ES-I3 (cell line): ENCODE results near the gene ARID5B.

Experiments
- H3K36me3 ChIP-seq: 2 replicates; pipeline ENCODE4 v1.6.1; 2013; ENCODE audit warnings: mild to moderate bottlenecking, low read length, control low read depth, moderate library complexity; ENCODE audit not compliant: insufficient read depth
- H3K4me1 ChIP-seq: 2 replicates; pipeline ENCODE4 v1.6.1; 2013; ENCODE audit warnings: mild to moderate bottlenecking, control low read depth, low read length; ENCODE audit not compliant: insufficient read depth
- H3K9ac ChIP-seq: 2 replicates; pipeline ENCODE4 v1.6.1; 2013; ENCODE audit warnings: low read depth, mild to moderate bottlenecking, low read length, moderate library complexity
- H3K9me3 ChIP-seq: 2 replicates; pipeline ENCODE4 v1.6.1; 2013; ENCODE audit warnings: mild to moderate bottlenecking, low read length, moderate library complexity; ENCODE audit not compliant: control insufficient read depth, insufficient read depth

ARID5B gene

GRCh38 chr10:61931620-61932332 lies 30.3 kb downstream of the ARID5B start:
- Histone ChIP-seq H3K9me3 (no peaks in the 10 kb centered on the region), H3K36me3 (no peaks in the 10 kb centered on the region), H3K4me1 (no peaks in the 10 kb centered on the region; the same call in 1 of the 2 replicates), H3K9ac (no peak overlapping the region)

- Histone ChIP-seq H3K9ac (no peak overlapping the region), H3K36me3 (no peaks in the 10 kb centered on the region), H3K9me3 (no peaks in the 10 kb centered on the region), H3K4me1 (no peaks in the 10 kb centered on the region; the same call in 1 of the 2 replicates)
These were observed 32.5 kb downstream of the ARID5B start for GRCh38 chr10:61933859-61934555.

- H3K4me1 ChIP-seq: no peaks in the 10 kb centered on the region; the same call in 1 of the 2 replicates
- H3K9ac ChIP-seq: no peak overlapping the region
- no peaks in the 10 kb centered on the region for H3K36me3 ChIP-seq
- H3K9me3 ChIP-seq: no peaks in the 10 kb centered on the region
These were observed 33.6 kb downstream of the ARID5B start for GRCh38 chr10:61935077-61935476.

- Histone ChIP-seq H3K4me1 (no peaks in the 10 kb centered on the region; the same call in 1 of the 2 replicates), H3K9me3 (no peaks in the 10 kb centered on the region), H3K9ac (no peak overlapping the region), H3K36me3 (no peaks in the 10 kb centered on the region)
These were observed 35.3 kb downstream of the ARID5B start for GRCh38 chr10:61936770-61937169.

- Histone ChIP-seq H3K9me3 (no peaks in the 10 kb centered on the region), H3K9ac (no peak overlapping the region), H3K4me1 (no peaks in the 10 kb centered on the region; the same call in 1 of the 2 replicates), H3K36me3 (no peaks in the 10 kb centered on the region)
These were observed 36.3 kb downstream of the ARID5B start for GRCh38 chr10:61937631-61938351.

- Histone ChIP-seq H3K4me1 (no peaks in the 10 kb centered on the region), H3K9me3 (no peaks in the 10 kb centered on the region), H3K36me3 (no peaks in the 10 kb centered on the region), H3K9ac (no peak overlapping the region)
These were observed 38.4 kb downstream of the ARID5B start for GRCh38 chr10:61939902-61940301.

- H3K9ac ChIP-seq: no peak overlapping the region
- no peaks in the 10 kb centered on the region for H3K36me3 ChIP-seq
- H3K4me1 ChIP-seq: no peaks in the 10 kb centered on the region
- no peaks in the 10 kb centered on the region for H3K9me3 ChIP-seq
These were observed 39.7 kb downstream of the ARID5B start for GRCh38 chr10:61941202-61941681.

GRCh38 chr10:61942604-61943461 lies 41.3 kb downstream of the ARID5B start:
- no peaks in the 10 kb centered on the region for H3K36me3 ChIP-seq
- H3K9me3 ChIP-seq: no peaks in the 10 kb centered on the region
- no peaks in the 10 kb centered on the region for H3K4me1 ChIP-seq
- no peak overlapping the region for H3K9ac ChIP-seq

- Histone ChIP-seq H3K9me3 (no peaks in the 10 kb centered on the region), H3K9ac (no peak overlapping the region), H3K36me3 (no peaks in the 10 kb centered on the region), H3K4me1 (no peaks in the 10 kb centered on the region)
These were observed 42.3 kb downstream of the ARID5B start for GRCh38 chr10:61943674-61944378.

GRCh38 chr10:61944410-61945147 lies 43.1 kb downstream of the ARID5B start:
- H3K36me3 ChIP-seq: no peaks in the 10 kb centered on the region
- no peak overlapping the region for H3K9ac ChIP-seq
- no peaks in the 10 kb centered on the region for H3K9me3 ChIP-seq
- H3K4me1 ChIP-seq: no peaks in the 10 kb centered on the region

GRCh38 chr10:61949687-61950086 lies 48.2 kb downstream of the ARID5B start:
- no peaks in the 10 kb centered on the region for H3K36me3 ChIP-seq
- H3K9ac ChIP-seq: no peak overlapping the region
- no peaks in the 10 kb centered on the region for H3K4me1 ChIP-seq
- H3K9me3 ChIP-seq: no peaks in the 10 kb centered on the region

GRCh38 chr10:61950449-61951143 lies 49.1 kb downstream of the ARID5B start:
- Histone ChIP-seq H3K4me1 (no peaks in the 10 kb centered on the region), H3K9me3 (no peaks in the 10 kb centered on the region), H3K36me3 (no peaks in the 10 kb centered on the region), H3K9ac (no peak overlapping the region)
